LNCaP clone FGC (cell line): ENCODE data around the gene NUMBL.
"Not testable (repeated sequence)": the region's sequence is repeated elsewhere in the genome, so short reads cannot be mapped to it uniquely, and the experiment has no call there.

ENCODE experiments used
- DNase-seq: peaks from one replicate; pipeline ENCODE4 v3.0.0-alpha.2; 2011; ENCODE audit warnings: low read depth
- H3K4me3 ChIP-seq: 2 replicates; pipeline ENCODE4 v1.5.1; 2011; ENCODE audit warnings: mild to moderate bottlenecking, low read depth, low read length, control low read depth
- CTCF ChIP-seq: IDR thresholded peaks from 2 replicates; pipeline ENCODE4 v1.5.1; 2012; ENCODE audit warnings: mild to moderate bottlenecking; ENCODE audit not compliant: control insufficient read depth, insufficient read depth; ENCODE audit errors: extremely low read depth

NUMBL gene

GRCh38 chr19:40627486-40628279, 62.8 kb downstream of the NUMBL start:
- no peak overlapping the region for H3K4me3 ChIP-seq
- TF ChIP-seq CTCF, result no peak
- DNase-seq, result no peak

- no peak for TF ChIP-seq CTCF
- H3K4me3 ChIP-seq, result no peak overlapping the region
- DNase-seq, result no peak
Measured at GRCh38 chr19:40626918-40627317, 63.5 kb downstream of the NUMBL start.

- TF ChIP-seq CTCF, result no peak
- no peak overlapping the region for H3K4me3 ChIP-seq
- DNase-seq, result no peak
Measured at GRCh38 chr19:40625406-40626120, 64.9 kb downstream of the NUMBL start.

- DNase-seq, H3K4me3 ChIP-seq: not testable (repeated sequence)
Measured at GRCh38 chr19:40624369-40625153, 65.9 kb downstream of the NUMBL start.

- TF ChIP-seq CTCF, result no peak
- no peak overlapping the region for H3K4me3 ChIP-seq
- no peak for DNase-seq
Measured at GRCh38 chr19:40623403-40624251, 66.8 kb downstream of the NUMBL start.

- DNase-seq, result no peak
- no peak overlapping the region for H3K4me3 ChIP-seq
- no peak for TF ChIP-seq CTCF
Measured at GRCh38 chr19:40622773-40623075, 67.7 kb downstream of the NUMBL start.
